Ishikawa (cell line): ENCODE results near the gene UCK1.

ENCODE experiments used
- CEBPB ChIP-seq: IDR thresholded peaks from 2 replicates; pipeline ENCODE4 v1.6.1; 2012
- CREB1 ChIP-seq: IDR thresholded peaks from 2 replicates; pipeline ENCODE4 v1.6.1; 2012; ENCODE audit warnings: low read depth
- EGR1 ChIP-seq: IDR thresholded peaks from 2 replicates; pipeline ENCODE4 v1.6.1; 2012
- EP300 ChIP-seq: IDR thresholded peaks from 2 replicates; pipeline ENCODE4 v1.6.1; 2012; ENCODE audit warnings: borderline replicate concordance
- FOXM1 ChIP-seq: IDR thresholded peaks from 2 replicates; pipeline ENCODE4 v1.6.1; 2012; ENCODE audit warnings: low read depth, borderline replicate concordance
- MAX ChIP-seq: IDR thresholded peaks from 2 replicates; pipeline ENCODE4 v1.6.1; 2012
- NFIC ChIP-seq: IDR thresholded peaks from 2 replicates; pipeline ENCODE4 v1.6.1; 2012
- RAD21 ChIP-seq: IDR thresholded peaks from 2 replicates; pipeline ENCODE4 v1.6.1; 2012; ENCODE audit warnings: low read depth
- REST ChIP-seq: IDR thresholded peaks from 2 replicates; pipeline ENCODE4 v1.6.1; 2012; ENCODE audit warnings: low read depth, mild to moderate bottlenecking
- TAF1 ChIP-seq: IDR thresholded peaks from 2 replicates; pipeline ENCODE4 v1.6.1; 2012; ENCODE audit warnings: low read depth, mild to moderate bottlenecking
- TCF12 ChIP-seq: IDR thresholded peaks from 2 replicates; pipeline ENCODE4 v1.6.1; 2012; ENCODE audit warnings: low read depth
- TEAD4 ChIP-seq: IDR thresholded peaks from 2 replicates; pipeline ENCODE4 v1.6.1; 2012
- USF1 ChIP-seq: IDR thresholded peaks from 2 replicates; pipeline ENCODE4 v1.6.1; 2012
- YY1 ChIP-seq: IDR thresholded peaks from 2 replicates; pipeline ENCODE4 v1.6.1; 2012; ENCODE audit warnings: low read depth
- ZBTB7A ChIP-seq: IDR thresholded peaks from 2 replicates; pipeline ENCODE4 v1.6.1; 2012; ENCODE audit warnings: low read depth

UCK1 gene

DNA sequence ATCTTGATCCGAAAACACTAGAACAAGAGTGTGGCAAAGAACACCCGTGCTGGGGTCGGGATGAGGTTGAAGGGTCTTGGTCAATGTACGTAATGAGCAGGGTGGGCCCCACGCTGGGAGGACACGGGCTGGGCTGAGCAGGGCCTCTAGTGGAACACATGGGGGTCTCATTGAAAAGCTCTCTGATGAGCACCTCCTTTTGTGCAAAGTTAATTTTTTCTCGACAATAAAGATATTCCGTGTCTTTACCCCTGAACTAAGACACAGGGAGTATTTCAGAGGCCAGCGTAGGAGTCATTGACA lies 8.0 kb downstream of the UCK1 start:
- TF ChIP-seq MAX (no peak), TAF1 (no peak), NFIC (no peak), ZBTB7A (no peak)

GRCh38 chr9:131522257-131523085 lies 8.6 kb downstream of the UCK1 start:
- TF ChIP-seq TCF12, result no peak

GRCh38 chr9:131521822-131522221 lies 9.2 kb downstream of the UCK1 start:
- TF ChIP-seq MAX, result no peak
- TF ChIP-seq ZBTB7A, result no peak

GRCh38 chr9:131521203-131521602 lies 9.9 kb downstream of the UCK1 start:
- no peak for TF ChIP-seq YY1
- no peak for TF ChIP-seq TAF1
- TF ChIP-seq MAX, result no peak
- TF ChIP-seq TCF12, result no peak
- TF ChIP-seq USF1, result no peak
- no peak for TF ChIP-seq EGR1
- TF ChIP-seq REST, result no peak
- TF ChIP-seq FOXM1, result no peak
- no peak for TF ChIP-seq NFIC
- no peak for TF ChIP-seq CEBPB
- no peak for TF ChIP-seq TEAD4
- no peak for TF ChIP-seq ZBTB7A
- no peak for TF ChIP-seq RAD21

DNA sequence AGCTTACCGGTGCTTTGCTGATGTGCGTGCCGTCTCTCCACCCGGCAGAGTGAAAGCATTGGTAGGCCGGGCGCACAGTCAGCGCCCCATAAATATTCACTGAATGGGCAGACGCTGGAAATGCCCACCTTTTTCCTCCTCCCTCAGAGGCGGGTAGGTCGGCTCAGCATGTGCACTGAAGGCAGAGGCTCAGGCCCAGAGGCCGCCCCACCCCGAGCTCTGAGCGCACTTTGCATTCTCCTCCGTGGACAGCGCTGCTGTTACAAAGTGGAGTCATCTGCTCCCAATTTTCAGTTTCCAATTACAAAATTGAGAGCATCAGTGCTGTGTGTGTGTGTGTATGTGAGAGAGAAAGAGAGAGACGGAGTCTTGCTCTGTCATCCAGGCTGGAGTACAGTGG lies 10.6 kb downstream of the UCK1 start:
- TF ChIP-seq CEBPB (no peak), TAF1 (no peak), ZBTB7A (no peak), TEAD4 (no peak), EP300 (no peak), REST (no peak), USF1 (no peak), CREB1 (no peak), NFIC (no peak), MAX (no peak), YY1 (no peak), EGR1 (no peak), RAD21 (no peak), TCF12 (no peak), FOXM1 (no peak)

DNA sequence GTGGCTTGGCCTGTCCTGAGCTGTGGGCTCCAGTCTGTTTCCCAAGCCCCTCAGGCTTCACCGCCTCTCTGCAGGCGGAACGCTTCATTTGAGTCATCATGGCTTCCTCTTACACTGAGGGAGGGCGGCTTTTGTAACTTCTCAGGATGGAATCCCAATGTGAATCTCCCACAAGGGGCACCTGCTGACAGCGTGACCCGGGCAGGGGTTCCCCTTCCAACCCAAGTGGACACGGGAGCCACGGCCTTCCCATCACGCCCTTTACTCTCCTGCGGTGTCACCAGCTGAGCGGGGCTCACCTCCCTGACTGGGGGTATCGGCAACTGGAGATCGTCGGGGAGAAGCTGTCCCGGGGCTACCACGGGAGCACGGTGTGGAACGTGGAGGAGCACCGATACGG lies 12.5 kb downstream of the UCK1 start:
- TF ChIP-seq CREB1, result no peak
- no peak for TF ChIP-seq TAF1
- no peak for TF ChIP-seq EGR1
- no peak for TF ChIP-seq REST
- TF ChIP-seq ZBTB7A, result no peak
- TF ChIP-seq USF1, result no peak
- no peak for TF ChIP-seq YY1
- TF ChIP-seq TEAD4, result no peak
- TF ChIP-seq FOXM1, result no peak
- TF ChIP-seq MAX, result no peak
- TF ChIP-seq EP300, result no peak
- no peak for TF ChIP-seq NFIC
- no peak for TF ChIP-seq RAD21
- no peak for TF ChIP-seq TCF12
- TF ChIP-seq CEBPB, result no peak
